Psoas muscle (tissue), 8 donors: ENCODE measurements around the gene SLC26A9. TPM values are rescaled to one million over a fixed set of nuclear protein-coding genes. Genes with fewer than 3 reads are reported as not detected.

Experiments used
- ATAC-seq, 4 donors: fragments of 200-7000 bp; cut with Tn5 transposase; one replicate each; pipeline ENCODE4 v1.9.1; 2020; ENCODE audit warnings: moderate library complexity in 3 of 4, mild to moderate bottlenecking in 2 of 4
- DNase-seq, 2 donors: peaks; one replicate each; pipeline ENCODE4 v3.0.0-alpha.2; 2020
- H3K27ac ChIP-seq: fragments of 200-600 bp; one replicate; pipeline ENCODE4 v1.8.0; 2022
- H3K27me3 ChIP-seq, 3 donors: fragments of 200-600 bp in 1 of 3; one replicate each; pipeline versions ENCODE4 v1.6.1 to v1.8.0; 2013 to 2022; ENCODE audit warnings: low read length in 2 of 3, mild to moderate bottlenecking in 2 of 3, moderate library complexity in 1 of 3; ENCODE audit not compliant: insufficient read depth in 3 of 3
- H3K36me3 ChIP-seq, 2 donors: fragments of 200-600 bp in 1 of 2; one replicate each; pipeline versions ENCODE4 v1.6.1 to v1.8.0; 2013 to 2022; ENCODE audit warnings: low read depth in 1 of 2, mild to moderate bottlenecking in 1 of 2, moderate library complexity in 1 of 2; ENCODE audit not compliant: insufficient read depth in 1 of 2
- H3K4me1 ChIP-seq: fragments of 200-600 bp; one replicate; pipeline ENCODE4 v1.8.0; 2022
- H3K4me3 ChIP-seq: fragments of 200-600 bp; one replicate; pipeline ENCODE4 v1.8.0; 2022; ENCODE audit warnings: mild to moderate bottlenecking
- H3K9me3 ChIP-seq: fragments of 200-600 bp; one replicate; pipeline ENCODE4 v1.8.0; 2022
- WGBS, 3 donors: extraction: QIAGEN DNeasy Blood & Tissue Kit; methylation state at CpG; one replicate each; pipeline versions ENCODE4 v1.1.6 to v1.1.7; 2013; 5-methylcytosine and 5-hydroxymethylcytosine counted together
- intact Hi-C, 2 donors: fragments of 100-400 bp; cut with DNase I; formaldehyde crosslinking; loops; one replicate each; pipeline versions ENCODE4 v1.11.0 to v1.14.2; 2022
- polyA plus RNA-seq, 3 donors: library from polyadenylated mRNA; stranded (reverse); fragments of 200-250 nt; gene quantifications; one replicate each; pipeline ENCODE4 v1.2.3, GENCODE V29; 2013
- total RNA-seq, 4 donors: library from RNA; stranded (reverse); fragmentation: NEBNext Ultra II Directional in 2 of 4; extraction: Animal tissue kit (Norgen Biotek cat#: 25700) in 2 of 4; gene quantifications; one replicate each; pipeline versions ENCODE4 v1.2.1 to v1.2.4, GENCODE V29; 2021 to 2023
- TF ChIP-seq, protein P1 (sequence below): fragments of 200-600 bp; IDR thresholded peaks from one replicate; pipeline ENCODE4 v1.8.0; 2022; ENCODE audit warnings: antibody characterized with exemption
- donor health status: healthy with polysubstance abuse.
- donor health status: DM: no; HTN: no; CAD: no; lungs with moderate emphysema.
- donor health status: Bipolar disorder and iron deficiency.
- donor health status: healthy.
- donor health status: DM: yes; HTN: yes; CAD: no.
- donor health status: DM: no; HTN: no; CAD: no.
- donor health status: DM: no; HTN: no; CAD: no.
- donor health status: DM: yes; HTN: yes; CAD: no.

Gene SLC26A9
- total and polyA plus RNA-seq, 7 donors: 0.15 to 5.5 (median 0.42) TPM

DNA sequence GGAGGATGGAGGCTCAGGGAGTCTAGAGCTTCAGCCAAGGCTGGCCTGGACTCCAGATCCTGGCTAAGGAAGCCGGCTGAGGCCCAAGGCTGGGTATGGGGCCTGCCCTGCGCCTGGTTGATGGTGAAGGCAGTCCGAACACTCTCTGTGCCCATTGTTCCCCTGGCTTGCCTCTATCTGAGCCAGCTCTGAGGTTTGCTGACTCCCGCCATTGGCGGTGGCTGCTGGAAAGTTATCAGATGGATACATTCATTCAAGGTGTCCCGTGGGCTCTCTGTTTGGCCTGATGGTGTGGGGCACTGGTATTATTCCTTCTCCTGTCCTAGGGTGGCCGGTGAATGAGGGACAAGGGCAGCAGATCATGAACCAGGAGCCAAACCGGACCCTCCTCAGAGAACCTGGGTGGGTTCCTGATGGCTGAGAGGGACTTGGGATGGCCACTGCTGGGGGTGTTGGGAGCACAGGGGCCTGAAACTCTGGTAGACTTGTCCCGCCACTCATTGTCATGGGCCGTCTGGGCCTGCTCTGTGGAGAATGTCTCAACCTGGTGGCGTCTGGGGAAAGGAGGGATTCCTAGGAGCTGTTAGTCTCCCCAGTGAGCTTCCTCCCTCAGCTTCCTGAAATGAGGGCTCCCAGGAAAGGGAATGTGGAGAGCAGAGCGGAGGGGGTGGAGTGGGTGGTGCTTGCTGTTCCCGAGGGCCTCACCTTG, 22.2 kb downstream of the SLC26A9 start:
- WGBS, 3 donors: 70 to 88% (median 70%) methylated on average over 13 of the region's 13 CpGs
- ATAC-seq (no peak), DNase-seq (no peak)
- intact Hi-C loops: no loop called here
- H3K27ac ChIP-seq: peak overlapping the region; percentile 42
- no peak overlapping the region for H3K4me3 ChIP-seq
- H3K9me3 ChIP-seq: no peaks in the 10 kb centered on the region
- H3K36me3 ChIP-seq: no peaks in the 10 kb centered on the region
- TF ChIP-seq, protein P1, sequence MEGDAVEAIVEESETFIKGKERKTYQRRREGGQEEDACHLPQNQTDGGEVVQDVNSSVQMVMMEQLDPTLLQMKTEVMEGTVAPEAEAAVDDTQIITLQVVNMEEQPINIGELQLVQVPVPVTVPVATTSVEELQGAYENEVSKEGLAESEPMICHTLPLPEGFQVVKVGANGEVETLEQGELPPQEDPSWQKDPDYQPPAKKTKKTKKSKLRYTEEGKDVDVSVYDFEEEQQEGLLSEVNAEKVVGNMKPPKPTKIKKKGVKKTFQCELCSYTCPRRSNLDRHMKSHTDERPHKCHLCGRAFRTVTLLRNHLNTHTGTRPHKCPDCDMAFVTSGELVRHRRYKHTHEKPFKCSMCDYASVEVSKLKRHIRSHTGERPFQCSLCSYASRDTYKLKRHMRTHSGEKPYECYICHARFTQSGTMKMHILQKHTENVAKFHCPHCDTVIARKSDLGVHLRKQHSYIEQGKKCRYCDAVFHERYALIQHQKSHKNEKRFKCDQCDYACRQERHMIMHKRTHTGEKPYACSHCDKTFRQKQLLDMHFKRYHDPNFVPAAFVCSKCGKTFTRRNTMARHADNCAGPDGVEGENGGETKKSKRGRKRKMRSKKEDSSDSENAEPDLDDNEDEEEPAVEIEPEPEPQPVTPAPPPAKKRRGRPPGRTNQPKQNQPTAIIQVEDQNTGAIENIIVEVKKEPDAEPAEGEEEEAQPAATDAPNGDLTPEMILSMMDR: no peak
- H3K27me3 ChIP-seq: no peaks in the 10 kb centered on the region
- H3K4me1 ChIP-seq: peaks cover 32% of the 10 kb centered on the region

DNA sequence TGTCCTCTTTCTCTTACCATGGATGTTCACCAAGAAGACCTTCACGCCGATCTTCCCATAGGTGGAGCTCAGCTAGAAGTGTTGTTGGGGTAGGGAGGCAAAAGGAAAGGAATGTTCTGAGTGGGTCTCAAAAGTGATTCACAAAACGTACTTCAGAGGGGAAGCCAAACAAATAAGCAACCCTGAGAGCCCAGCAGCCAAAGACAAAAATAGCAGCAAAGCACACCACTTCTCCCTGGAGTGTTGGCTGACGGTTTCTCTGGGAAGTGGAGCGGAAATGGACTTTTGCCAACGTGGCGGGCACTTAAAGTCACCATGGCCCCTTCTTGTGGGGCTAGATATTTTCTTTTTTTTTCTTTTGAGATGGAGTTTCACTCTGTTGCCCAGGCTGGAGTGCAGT, 23.1 kb downstream of the SLC26A9 start:
- WGBS, 3 donors: 7 to 20% (median 9%) methylated on average over 7 of the region's 7 CpGs
- Histone ChIP-seq H3K36me3 (no peaks in the 10 kb centered on the region), H3K9me3 (no peaks in the 10 kb centered on the region), H3K27me3 (no peaks in the 10 kb centered on the region), H3K4me1 (peaks cover 38% of the 10 kb centered on the region), H3K27ac (peak overlapping the region; percentile 42), H3K4me3 (no peak overlapping the region)
- peak; percentile 41 to 79 for DNase-seq
- intact Hi-C loops: no loop called here
- TF ChIP-seq, protein P1: no peak
- peak; percentile 33 to 74 (median 46) for ATAC-seq

- H3K4me3 ChIP-seq: no peak overlapping the region
- no peaks in the 10 kb centered on the region for H3K27me3 ChIP-seq
- DNase-seq (peak; percentile 73 to 86), ATAC-seq (peak; percentile 68 to 80 (median 74))
- H3K27ac ChIP-seq: peak overlapping the region; percentile 59
- TF ChIP-seq, protein P1: peak; percentile 93
- peaks cover 47% of the 10 kb centered on the region for H3K4me1 ChIP-seq
- 24 to 46% (median 30%) methylated on average over 8 of the region's 8 CpGs for WGBS, 3 donors
- no peaks in the 10 kb centered on the region for H3K9me3 ChIP-seq
- intact Hi-C loops: loop anchor here (1.0 to 5.0 kb wide), 3 partner anchors 58 to 188 kb away; no protein-coding TSS in a partner anchor
- H3K36me3 ChIP-seq: no peaks in the 10 kb centered on the region
Measured at GRCh38 chr1:205918955-205919746, 24.1 kb downstream of the SLC26A9 start.

- WGBS, 3 donors: 27 to 34% (median 32%) methylated on average over 8 of the region's 8 CpGs
- no peaks in the 10 kb centered on the region for H3K9me3 ChIP-seq
Measured at GRCh38 chr1:205917466-205918238, 25.6 kb downstream of the SLC26A9 start.

More at GRCh38 chr1:205917466-205918238, 25.6 kb downstream of the SLC26A9 start:
- TF ChIP-seq, protein P1: no peak
- peak in 1 of 4 donors; percentile 29 for ATAC-seq
- peaks cover 49% of the 10 kb centered on the region for H3K4me1 ChIP-seq
- no peaks in the 10 kb centered on the region for H3K27me3 ChIP-seq
- DNase-seq: no peak
- intact Hi-C loops: loop anchor here (1.0 to 5.0 kb wide), 3 partner anchors 60 to 190 kb away; no protein-coding TSS in a partner anchor
- peak overlapping the region; percentile 59 for H3K27ac ChIP-seq
- no peaks in the 10 kb centered on the region for H3K36me3 ChIP-seq
- no peak overlapping the region for H3K4me3 ChIP-seq
